Glomerular endothelial cell (primary cell): Measurements from ENCODE around the gene HPGDS. TPM values are rescaled to one million over a fixed set of nuclear protein-coding genes. Genes with fewer than 3 reads are reported as not detected.
"Not testable (repeated sequence)": the region's sequence is repeated elsewhere in the genome, so short reads cannot be mapped to it uniquely, and the experiment has no call there.

Experiments
- DNase-seq: peaks from one replicate; pipeline ENCODE4 v3.0.0-alpha.2; 2011; ENCODE audit warnings: low read depth, low spot score; ENCODE audit errors: extremely low read depth
- total RNA-seq: library from RNA; depleted of rRNA; stranded (reverse); fragments of >200 nt; gene quantifications from 2 replicates; pipeline ENCODE4 v1.2.3, GENCODE V29; 2015

HPGDS gene
- total RNA-seq, 1 donor from 2014 or later = not detected

GRCh38 chr4:94332983-94333590 is 9.5 kb downstream of the HPGDS start:
- DNase-seq = no peak

- DNase-seq = no peak
Observed at GRCh38 chr4:94329933-94330332, 12.7 kb downstream of the HPGDS start.

DNA sequence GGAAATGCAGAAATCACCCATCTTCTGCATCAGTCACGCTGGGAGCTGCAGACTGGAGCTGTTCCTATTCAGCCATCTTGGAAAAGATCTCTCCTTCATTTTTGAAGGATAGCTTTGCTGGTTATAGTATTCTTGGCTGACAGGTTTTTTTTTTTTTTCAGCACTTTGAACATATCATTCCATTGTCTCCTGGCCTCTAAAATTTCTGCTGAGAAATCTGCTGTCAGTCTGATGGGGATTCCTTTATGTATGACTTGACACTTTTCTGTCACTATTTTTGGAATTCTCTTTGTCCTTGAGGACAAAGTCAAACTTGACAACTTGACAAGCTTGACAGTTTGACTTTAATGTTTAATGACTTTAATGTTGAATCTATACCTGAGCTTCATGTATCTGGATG is 16.8 kb downstream of the HPGDS start:
- no peak for DNase-seq

DNA sequence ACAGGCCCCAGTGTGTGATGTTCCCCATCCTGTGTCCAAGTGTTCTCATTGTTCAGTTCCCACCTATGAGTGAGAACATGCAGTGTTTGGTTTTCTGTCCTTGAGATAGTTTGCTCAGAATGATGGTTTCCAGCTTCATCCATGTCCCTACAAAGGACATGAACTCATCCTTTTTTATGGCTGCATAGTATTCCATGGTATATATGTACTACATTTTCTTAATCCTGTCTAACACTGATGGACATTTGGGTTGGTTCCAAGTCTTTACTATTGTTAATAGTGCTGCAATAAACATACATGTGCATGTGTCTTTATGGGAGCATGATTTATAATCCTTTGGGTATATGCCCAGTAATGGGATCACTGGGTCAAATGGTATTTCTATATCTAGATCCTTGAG is 22.7 kb downstream of the HPGDS start:
- DNase-seq = not testable (repeated sequence)

DNA sequence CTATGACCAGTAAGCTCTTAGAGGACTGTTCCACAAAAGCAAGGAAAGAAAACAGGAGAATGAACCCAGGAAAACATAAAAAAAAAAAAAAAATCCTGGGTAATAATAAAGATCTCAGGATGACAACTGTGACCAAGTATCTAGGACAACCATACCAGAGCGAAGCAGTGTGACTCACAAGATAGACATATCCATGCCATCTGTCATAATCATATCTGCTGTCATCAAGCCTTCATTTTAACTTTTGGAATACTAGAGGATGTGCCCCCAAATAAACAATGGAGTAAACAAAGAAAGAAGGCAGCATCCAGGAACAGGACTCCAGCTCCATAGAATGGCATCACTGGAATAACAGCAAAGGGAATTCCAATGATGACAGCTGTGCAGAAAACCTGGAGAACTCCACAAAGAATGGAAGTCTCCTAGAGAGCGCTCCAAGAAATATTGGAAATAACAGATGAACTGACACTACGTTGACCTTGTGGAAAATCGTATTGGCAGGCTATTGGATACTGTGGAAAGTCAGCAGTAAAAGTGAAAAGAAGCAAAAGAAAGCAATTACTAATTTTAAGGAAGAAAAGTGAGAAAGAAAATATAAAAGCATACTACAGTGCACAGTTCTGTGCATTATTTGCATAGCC is 35.3 kb downstream of the HPGDS start:
- no peak for DNase-seq

GRCh38 chr4:94306713-94307112 is 35.9 kb downstream of the HPGDS start:
- peak; percentile 52 for DNase-seq

- no peak for DNase-seq
Observed at GRCh38 chr4:94305466-94306225, 37.0 kb downstream of the HPGDS start.

GRCh38 chr4:94304365-94304971 is 38.2 kb downstream of the HPGDS start:
- peak; percentile 47 for DNase-seq

GRCh38 chr4:94302191-94302590 is 40.4 kb downstream of the HPGDS start:
- DNase-seq = no peak

- no peak for DNase-seq
Observed at GRCh38 chr4:94298725-94299252, 43.8 kb downstream of the HPGDS start.

GRCh38 chr4:94295473-94295872 is 47.2 kb downstream of the HPGDS start:
- not testable (repeated sequence) for DNase-seq

DNA sequence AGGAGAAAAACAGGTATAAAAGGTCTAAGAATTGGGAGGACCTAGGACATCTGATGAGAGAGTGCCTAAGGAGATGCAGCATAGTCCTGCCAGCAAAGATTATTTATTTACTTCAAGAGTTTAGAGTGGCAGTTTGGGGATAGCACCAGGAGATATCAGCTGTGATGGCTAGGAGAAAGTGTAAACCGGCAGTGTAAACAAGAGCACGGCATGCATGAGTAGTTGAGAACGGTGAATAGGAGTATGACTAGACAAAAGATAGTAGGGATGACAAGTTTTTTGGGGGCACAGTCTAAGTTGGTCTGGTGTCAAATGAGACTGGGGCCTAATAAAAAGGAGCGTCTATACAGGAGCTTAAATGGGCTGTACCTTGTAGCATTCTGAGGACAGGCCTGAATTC is 48.7 kb downstream of the HPGDS start:
- not testable (repeated sequence) for DNase-seq

DNA sequence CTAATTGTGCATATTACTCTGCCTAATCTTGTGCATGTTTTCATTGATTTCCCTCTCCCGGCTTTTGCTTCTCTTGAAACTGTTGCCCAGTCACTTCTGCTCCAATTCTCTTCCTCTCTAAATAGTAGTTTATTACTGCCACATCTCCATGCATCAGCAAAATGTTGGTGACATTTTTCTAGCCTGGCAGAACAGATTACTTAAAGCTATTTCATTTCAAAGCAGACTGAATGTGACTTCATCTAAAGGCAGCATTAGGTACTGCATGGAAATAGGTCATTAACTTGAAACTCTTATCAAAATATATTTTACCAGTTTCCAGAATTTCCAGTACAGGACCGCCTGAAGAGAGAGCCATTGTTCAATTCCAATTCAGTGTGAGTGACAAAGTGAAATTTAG is 52.4 kb downstream of the HPGDS start:
- DNase-seq = no peak

- DNase-seq = no peak
Observed at GRCh38 chr4:94285666-94286065, 57.0 kb downstream of the HPGDS start.

GRCh38 chr4:94284889-94285288 is 57.7 kb downstream of the HPGDS start:
- DNase-seq = no peak

- DNase-seq = no peak
Observed at GRCh38 chr4:94278781-94279180, 63.9 kb downstream of the HPGDS start.

DNA sequence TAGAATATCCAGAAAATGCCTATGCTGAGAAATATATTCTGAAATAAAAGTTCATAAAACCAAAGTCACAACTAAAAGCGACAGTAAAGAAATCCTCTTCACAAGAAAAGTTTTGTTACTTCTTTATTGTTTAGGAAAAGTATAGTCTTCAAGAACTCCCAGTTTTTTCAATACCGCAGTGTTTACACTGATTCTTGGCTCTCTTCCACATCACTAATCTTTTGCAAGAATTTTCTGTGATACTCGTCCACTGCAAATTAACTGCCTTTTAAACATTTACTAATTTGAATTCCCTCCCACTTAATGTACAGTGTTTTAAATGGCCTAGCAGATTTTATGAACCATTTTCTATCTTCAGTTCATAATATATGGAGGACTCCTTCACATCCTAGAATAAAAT is 65.1 kb downstream of the HPGDS start:
- DNase-seq = no peak

GRCh38 chr4:94276204-94276603 is 66.4 kb downstream of the HPGDS start:
- no peak for DNase-seq

DNA sequence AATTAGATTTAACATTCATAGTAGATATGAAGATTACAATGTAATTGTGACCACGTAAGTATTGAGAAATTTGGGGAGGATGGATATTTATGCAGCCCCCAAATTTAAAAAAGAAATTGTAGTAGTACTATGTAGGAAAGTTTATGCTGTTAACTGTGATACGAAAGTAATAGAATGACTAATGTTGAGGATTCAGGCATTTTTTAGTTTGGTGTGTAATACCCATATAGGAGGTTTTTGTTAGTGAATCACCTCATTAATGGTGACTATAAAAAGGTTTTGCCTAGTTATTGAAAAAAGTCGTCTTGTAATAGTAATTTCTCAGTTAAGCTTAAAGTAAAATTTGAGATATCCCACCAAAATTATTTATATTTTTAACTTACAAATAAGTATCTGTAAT is 67.7 kb downstream of the HPGDS start:
- DNase-seq = no peak

GRCh38 chr4:94271248-94271647 is 71.4 kb downstream of the HPGDS start:
- DNase-seq = no peak

DNA sequence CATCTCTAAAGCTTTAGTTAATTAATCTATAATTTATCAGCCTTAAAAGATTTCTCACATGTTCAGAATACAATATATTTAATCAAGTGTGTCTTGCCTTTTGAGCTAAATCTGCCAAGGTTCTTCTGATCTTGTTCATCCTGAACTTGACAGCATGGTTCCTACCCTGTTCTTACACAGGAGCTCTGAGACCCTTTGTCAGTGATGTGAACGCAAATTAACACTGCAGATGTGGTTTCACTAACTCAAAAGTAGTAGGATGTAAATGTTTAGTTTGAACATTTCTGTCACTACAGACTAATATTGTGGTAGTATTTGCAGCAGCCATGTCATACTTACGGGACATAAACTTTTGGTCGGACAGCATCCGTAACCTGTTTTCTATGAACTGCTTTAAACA is 75.6 kb downstream of the HPGDS start:
- DNase-seq = no peak
